SU-DHL-6 (cell line): Measurements from ENCODE around the gene KYAT1.
"Not testable (repeated sequence)": the region's sequence is repeated elsewhere in the genome, so short reads cannot be mapped to it uniquely, and the experiment has no call there.

ENCODE experiments used
- H2AFZ ChIP-seq: fragments of 200-600 bp; sonication (generic); 2 replicates; pipeline ENCODE4 v1.6.1; 2014; ENCODE audit warnings: low read depth, mild to moderate bottlenecking, moderate library complexity, mixed read lengths, antibody characterized with exemption, low read length; ENCODE audit not compliant: severe bottlenecking
- H3F3A ChIP-seq: fragments of 200-600 bp; shearing (Covaris generic); 2 replicates; pipeline ENCODE4 v1.6.0; 2016; ENCODE audit warnings: antibody characterized with exemption, mild to moderate bottlenecking; ENCODE audit not compliant: insufficient read depth
- H3K27ac ChIP-seq: fragments of 200-600 bp; sonication (generic); 2 replicates; pipeline ENCODE4 v1.5.1; 2016; ENCODE audit warnings: low read depth, mild to moderate bottlenecking, low read length, moderate library complexity, mixed read lengths
- H3K27me3 ChIP-seq: fragments of 200-600 bp; sonication (generic), shearing (Covaris generic); 2 replicates; pipeline ENCODE4 v1.6.0; 2014; ENCODE audit warnings: mild to moderate bottlenecking, low read length
- H3K36me3 ChIP-seq: fragments of 200-600 bp; sonication (generic); 2 replicates; pipeline ENCODE4 v1.6.1; 2014; ENCODE audit warnings: mild to moderate bottlenecking, low read length, mixed read lengths
- H3K4me2 ChIP-seq: fragments of 300-600, 200-600 bp; shearing (Covaris generic), sonication (generic); 2 replicates; pipeline ENCODE4 v1.6.0; 2014; ENCODE audit warnings: low read length, low read depth, mild to moderate bottlenecking; ENCODE audit not compliant: poor library complexity, severe bottlenecking
- H3K4me3 ChIP-seq: fragments of 200-600 bp; sonication (generic); 2 replicates; pipeline ENCODE4 v1.5.1; 2014; ENCODE audit warnings: antibody characterized with exemption, low read length, mild to moderate bottlenecking, mixed read lengths; ENCODE audit not compliant: insufficient read depth, poor library complexity, severe bottlenecking
- H3K79me2 ChIP-seq: fragments of 200-600 bp; sonication (generic); 2 replicates; pipeline ENCODE4 v1.6.1; 2014; ENCODE audit warnings: mild to moderate bottlenecking, low read length, moderate library complexity; ENCODE audit not compliant: insufficient read depth
- H3K9ac ChIP-seq: fragments of 200-600 bp; sonication (generic); 2 replicates; pipeline ENCODE4 v1.7.0; 2014; ENCODE audit warnings: mild to moderate bottlenecking, low read length
- H3K9me2 ChIP-seq: fragments of 200-600 bp; sonication (generic); replicated peaks from 2 replicates; pipeline ENCODE4 v1.6.1; 2014; ENCODE audit warnings: low read length; ENCODE audit not compliant: insufficient read depth
- H3K9me3 ChIP-seq: fragments of 200-600 bp; sonication (generic); 2 replicates; pipeline ENCODE4 v1.6.1; 2014; ENCODE audit warnings: low read length, mixed read lengths; ENCODE audit not compliant: insufficient read depth
- H4K20me1 ChIP-seq: fragments of 200-600 bp; sonication (generic); 2 replicates; pipeline ENCODE4 v1.6.1; 2014; ENCODE audit warnings: low read depth, mild to moderate bottlenecking, antibody characterized with exemption, low read length, moderate library complexity, mixed read lengths
- CTCF ChIP-seq: fragments of 200-600 bp; sonication (generic); IDR thresholded peaks from one replicate; pipeline ENCODE4 v1.5.1; 2017; ENCODE audit warnings: antibody characterized with exemption, mild to moderate bottlenecking, low read length, moderate library complexity; ENCODE audit not compliant: insufficient read depth, poor library complexity, severe bottlenecking
- EZH2phosphoT487 ChIP-seq: fragments of 200-600 bp; sonication (generic), shearing (Covaris generic); conservative IDR thresholded peaks from 2 replicates; pipeline ENCODE4 v1.6.1; 2018; ENCODE audit warnings: mild to moderate bottlenecking, antibody characterized with exemption, low read length, moderate library complexity, mixed read lengths

KYAT1 gene

DNA sequence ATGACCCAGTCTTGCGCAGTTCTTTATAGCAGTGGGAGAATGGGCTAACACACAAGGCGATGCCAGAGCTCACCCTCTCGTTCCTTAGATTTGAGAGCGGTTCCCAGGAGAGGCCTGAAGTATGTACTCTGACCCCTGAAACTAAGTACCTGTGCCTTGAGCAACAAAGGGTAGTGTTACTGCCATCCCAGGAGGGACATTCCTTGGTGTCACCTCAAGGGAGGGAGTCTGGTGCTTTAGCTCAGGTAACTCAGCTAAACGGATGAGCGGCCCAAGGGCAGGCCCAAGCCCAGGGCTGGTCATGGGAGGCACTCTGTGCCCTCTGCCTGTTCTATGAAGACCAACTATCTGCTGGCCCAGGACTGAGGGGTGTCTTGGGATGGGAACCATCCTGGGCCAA, 20.2 kb downstream of the KYAT1 start:
- no peaks in the 10 kb centered on the region for H3K9me2 ChIP-seq
- no peak overlapping the region for H2AFZ ChIP-seq
- TF ChIP-seq CTCF (no peak), EZH2phosphoT487 (no peak)
- no peak overlapping the region for H3K27ac ChIP-seq
- H3K9me3 ChIP-seq, result no peaks in the 10 kb centered on the region
- no peaks in the 10 kb centered on the region for H3K36me3 ChIP-seq
- no peaks in the 10 kb centered on the region for H4K20me1 ChIP-seq
- 0 out of 2 replicates have a peak, but pooled peaks cover 5% of the 10 kb centered on the region for H3F3A ChIP-seq
- H3K27me3 ChIP-seq, result no peaks in the 10 kb centered on the region
- H3K4me2 ChIP-seq, result no peak overlapping the region
- H3K9ac ChIP-seq, result no peak overlapping the region
- H3K4me3 ChIP-seq, result no peak overlapping the region
- H3K79me2 ChIP-seq, result peaks cover 56% of the 10 kb centered on the region

GRCh38 chr9:128860937-128861336, 20.8 kb downstream of the KYAT1 start:
- Histone ChIP-seq H3F3A (0 out of 2 replicates have a peak, but pooled peaks cover 5% of the 10 kb centered on the region), H3K4me2 (no peak overlapping the region), H2AFZ (no peak overlapping the region), H4K20me1 (no peaks in the 10 kb centered on the region), H3K9me2 (no peaks in the 10 kb centered on the region), H3K9me3 (no peaks in the 10 kb centered on the region), H3K9ac (no peak overlapping the region), H3K36me3 (no peaks in the 10 kb centered on the region), H3K79me2 (peaks cover 53% of the 10 kb centered on the region), H3K27ac (no peak overlapping the region), H3K4me3 (no peak overlapping the region), H3K27me3 (no peaks in the 10 kb centered on the region)
- no peak for TF ChIP-seq EZH2phosphoT487

- not testable (repeated sequence) for H4K20me1 ChIP-seq, H3F3A ChIP-seq, H3K27me3 ChIP-seq, H2AFZ ChIP-seq, H3K4me3 ChIP-seq, H3K9me2 ChIP-seq, H3K9me3 ChIP-seq, H3K4me2 ChIP-seq, H3K9ac ChIP-seq, H3K27ac ChIP-seq, H3K36me3 ChIP-seq
- peaks cover 52% of the 10 kb centered on the region for H3K79me2 ChIP-seq
Measured at GRCh38 chr9:128858476-128858875, 23.3 kb downstream of the KYAT1 start.

- H3F3A ChIP-seq, result not testable (repeated sequence)
Measured at GRCh38 chr9:128854454-128854853, 27.3 kb downstream of the KYAT1 start.

GRCh38 chr9:128852646-128853045, 29.1 kb downstream of the KYAT1 start:
- H3K27ac ChIP-seq, H3K27me3 ChIP-seq, H2AFZ ChIP-seq, H3K4me2 ChIP-seq, H3K36me3 ChIP-seq, H3K9me2 ChIP-seq, H4K20me1 ChIP-seq, H3K9me3 ChIP-seq, H3K9ac ChIP-seq, H3K4me3 ChIP-seq, H3F3A ChIP-seq: not testable (repeated sequence)
- H3K79me2 ChIP-seq, result peaks cover 29% of the 10 kb centered on the region

More at GRCh38 chr9:128854454-128854853, 27.3 kb downstream of the KYAT1 start:
- H3K4me3 ChIP-seq, H3K9ac ChIP-seq, H4K20me1 ChIP-seq, H3K36me3 ChIP-seq, H3K27ac ChIP-seq, H3K4me2 ChIP-seq, H2AFZ ChIP-seq, H3K27me3 ChIP-seq, H3K9me2 ChIP-seq, H3K9me3 ChIP-seq: not testable (repeated sequence)
- peaks cover 35% of the 10 kb centered on the region for H3K79me2 ChIP-seq
